Islet of Langerhans (tissue), 1 donor: ENCODE measurements around the gene AGBL4.

Experiments
- FAIRE-seq: peaks from one replicate; lab custom pipeline; 2011; peaks lifted over from hg19 to GRCh38; lab: Jason Lieb, UNC

The AGBL4 gene

DNA sequence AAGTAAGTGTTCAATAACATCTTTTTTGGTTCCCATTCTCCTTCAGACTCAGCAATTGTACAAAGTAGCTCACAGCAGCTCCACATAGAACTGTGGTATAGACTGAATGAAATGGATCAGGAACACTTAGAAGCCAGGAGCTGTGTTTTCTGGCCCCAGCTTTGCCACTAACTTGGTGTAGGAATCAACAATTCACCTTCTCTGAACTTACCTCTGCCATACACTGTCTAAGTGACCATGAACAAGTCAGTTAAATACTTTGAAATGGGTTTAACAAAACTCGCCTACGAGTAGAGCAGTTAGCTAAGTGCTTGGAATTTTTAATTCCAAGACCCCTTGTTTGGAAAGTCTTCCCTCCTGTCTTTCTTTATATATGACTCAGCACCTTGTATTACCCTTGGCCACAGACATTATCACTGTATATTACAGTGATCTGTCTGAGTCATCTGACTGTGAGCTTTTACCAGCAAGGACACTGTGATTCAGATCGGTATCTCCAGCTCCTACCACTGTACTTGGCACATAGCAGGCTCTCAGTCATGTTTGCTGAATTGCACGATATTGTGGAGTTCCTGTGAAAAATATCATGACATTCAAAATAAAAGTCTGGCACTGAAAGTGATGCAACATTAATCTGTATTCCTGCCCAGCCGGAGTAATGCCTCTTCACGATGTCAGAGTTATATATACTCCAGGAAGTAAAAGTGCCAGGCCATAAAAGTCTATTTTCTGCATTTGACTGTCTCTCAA, 1145.4 kb downstream of the AGBL4 start:
- no peak for FAIRE-seq

GRCh38 chr1:48876330-48876785, 1147.4 kb downstream of the AGBL4 start:
- no peak for FAIRE-seq

- no peak for FAIRE-seq
Observed at GRCh38 chr1:48875552-48876329, 1148.0 kb downstream of the AGBL4 start.

GRCh38 chr1:48873944-48874343, 1149.8 kb downstream of the AGBL4 start:
- FAIRE-seq, result no peak

GRCh38 chr1:48870596-48870995, 1153.2 kb downstream of the AGBL4 start:
- FAIRE-seq, result peak; percentile 71

DNA sequence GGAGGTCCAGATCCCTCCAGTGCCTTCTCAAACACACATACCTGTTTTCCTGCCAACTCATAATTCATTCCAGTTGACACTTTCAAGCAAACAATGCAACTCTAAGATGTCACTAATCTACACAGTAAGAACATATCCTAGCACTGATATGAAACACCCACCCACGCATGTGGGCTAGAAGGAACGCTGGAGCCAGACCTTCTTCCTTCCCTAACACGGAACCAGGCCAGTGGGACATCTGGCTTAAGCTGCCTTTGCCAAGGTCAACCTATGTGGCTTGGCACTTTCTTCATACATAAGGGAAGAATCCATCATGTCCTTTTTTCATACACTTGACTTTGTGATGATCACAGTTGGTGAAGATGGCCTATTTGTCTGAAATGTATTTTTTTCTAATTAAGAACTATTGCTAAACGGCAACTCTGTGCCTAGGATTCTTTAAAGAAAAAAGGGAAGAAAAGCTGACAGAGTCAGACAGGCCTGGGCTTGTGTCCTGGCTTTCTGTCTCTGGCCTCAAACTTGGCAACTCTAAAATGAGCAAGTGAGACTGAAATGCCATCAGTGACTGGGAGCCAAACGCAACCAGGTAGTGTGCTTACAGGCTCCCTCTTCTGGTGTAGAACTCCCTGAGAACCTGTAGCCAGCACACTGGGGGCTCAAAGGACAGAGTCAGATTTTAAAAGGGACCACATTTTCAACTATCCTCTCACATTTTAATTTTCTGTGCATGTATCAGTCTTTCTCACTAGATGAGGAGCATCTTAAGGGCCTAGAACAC, 1154.4 kb downstream of the AGBL4 start:
- FAIRE-seq, result no peak

- no peak for FAIRE-seq
Observed at GRCh38 chr1:48864913-48865312, 1158.8 kb downstream of the AGBL4 start.

- FAIRE-seq, result no peak
Observed at GRCh38 chr1:48859456-48859855, 1164.3 kb downstream of the AGBL4 start.

DNA sequence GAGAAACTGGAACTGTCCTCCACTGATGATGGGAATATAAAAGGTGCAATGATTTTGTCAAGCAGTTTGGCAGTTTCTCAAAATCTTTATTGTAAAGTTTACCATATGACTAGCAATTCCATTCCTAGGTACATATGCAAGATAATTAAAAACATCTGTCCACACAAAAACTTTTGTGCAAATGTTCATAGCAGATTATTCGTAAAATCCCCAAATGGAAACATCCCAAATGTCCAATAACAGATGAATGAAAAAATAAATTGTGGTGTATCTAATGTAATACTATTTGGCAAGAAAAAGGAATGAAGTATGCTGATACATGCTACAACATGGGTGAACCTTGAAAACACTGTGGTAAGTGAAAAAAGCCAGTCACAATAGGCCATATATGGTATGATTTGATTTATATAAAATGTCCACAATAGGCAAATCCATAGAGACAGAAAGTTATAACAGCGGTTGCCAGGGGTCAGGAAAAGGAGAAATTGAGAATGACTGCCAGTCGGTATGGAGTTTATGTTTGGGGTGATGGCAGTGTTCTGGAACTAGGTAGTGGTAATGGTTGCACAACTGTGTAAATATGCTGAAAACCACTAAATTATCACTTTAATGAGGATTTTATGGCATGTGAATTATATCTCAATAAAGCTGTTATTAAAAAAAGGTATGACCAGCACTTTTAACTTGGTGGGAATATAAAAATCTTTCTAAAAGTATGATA, 1165.4 kb downstream of the AGBL4 start:
- no peak for FAIRE-seq

GRCh38 chr1:48853006-48853405, 1170.7 kb downstream of the AGBL4 start:
- no peak for FAIRE-seq

- FAIRE-seq, result no peak
Observed at GRCh38 chr1:48851638-48852037, 1172.1 kb downstream of the AGBL4 start.

- FAIRE-seq, result no peak
Observed at GRCh38 chr1:48848035-48848434, 1175.7 kb downstream of the AGBL4 start.

DNA sequence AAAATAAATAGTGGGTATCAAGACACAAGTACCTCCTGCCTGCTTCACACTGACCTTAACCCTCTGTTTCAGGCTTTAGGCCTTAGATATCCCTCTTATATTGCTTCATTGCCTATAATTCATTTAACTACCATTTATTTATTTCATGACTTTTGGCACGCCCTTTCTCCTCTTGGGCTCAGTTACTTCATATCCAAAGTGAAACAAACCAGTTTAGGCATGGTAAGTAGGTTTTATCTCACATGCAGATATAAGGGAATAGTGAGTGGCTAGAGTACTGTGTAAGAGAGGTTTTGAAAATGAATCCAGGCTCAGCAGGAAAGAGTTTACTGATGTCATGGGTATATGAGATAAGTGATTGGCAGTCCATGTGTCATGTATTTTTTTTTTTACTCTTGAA, 1177.3 kb downstream of the AGBL4 start:
- FAIRE-seq, result no peak

GRCh38 chr1:48844187-48844586, 1179.6 kb downstream of the AGBL4 start:
- FAIRE-seq, result no peak

- no peak for FAIRE-seq
Observed at GRCh38 chr1:48841966-48842365, 1181.8 kb downstream of the AGBL4 start.

- no peak for FAIRE-seq
Observed at GRCh38 chr1:48841461-48841860, 1182.3 kb downstream of the AGBL4 start.

- FAIRE-seq, result no peak
Observed at GRCh38 chr1:48831120-48831978, 1192.4 kb downstream of the AGBL4 start.

DNA sequence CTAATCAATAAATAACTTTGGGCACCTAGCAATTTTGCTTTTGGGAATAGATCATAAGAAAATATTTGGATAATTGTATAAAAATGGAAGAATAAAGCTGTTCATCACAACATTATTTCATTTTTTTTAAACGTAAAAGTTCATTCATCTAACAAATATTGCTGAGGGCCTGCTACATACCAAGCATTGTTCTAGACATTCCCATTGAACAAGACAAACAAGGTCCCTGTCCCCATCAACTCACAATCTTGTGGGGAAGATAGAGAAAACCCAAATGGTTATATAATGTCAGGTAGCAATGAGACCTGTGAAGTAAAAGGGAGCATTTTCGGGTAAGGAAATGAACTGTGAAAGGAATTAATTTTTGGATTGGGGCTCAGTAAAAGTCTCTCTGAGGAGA, 1193.0 kb downstream of the AGBL4 start:
- no peak for FAIRE-seq

GRCh38 chr1:48829446-48829845, 1194.3 kb downstream of the AGBL4 start:
- FAIRE-seq, result no peak

- peak; percentile 86 for FAIRE-seq
Observed at GRCh38 chr1:48823168-48823567, 1200.6 kb downstream of the AGBL4 start.

DNA sequence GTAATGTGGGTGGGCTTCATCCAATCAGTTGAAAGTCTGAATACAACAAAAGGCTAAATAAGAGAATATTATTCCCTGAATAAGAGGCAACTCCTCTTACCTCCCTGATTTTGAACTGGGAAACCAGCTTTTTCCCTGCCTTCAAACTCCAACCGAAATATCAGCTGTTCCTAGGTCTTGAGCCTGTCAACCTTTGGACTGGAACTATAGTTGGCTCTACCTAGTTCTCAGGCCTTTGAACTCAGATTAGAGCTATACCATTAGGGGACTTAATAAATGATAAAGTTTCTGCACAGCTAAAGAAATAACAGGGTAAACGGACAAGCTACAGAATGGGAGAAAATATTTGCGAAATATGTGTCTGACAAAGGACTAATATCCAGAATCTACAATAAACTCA, 1203.3 kb downstream of the AGBL4 start:
- FAIRE-seq, result no peak
